ENCODE data around the gene RBM33. TPM values are rescaled to one million over a fixed set of nuclear protein-coding genes. Genes with fewer than 3 reads are reported as not detected.

Gene RBM33
- total and polyA plus RNA-seq, 2 of the 8 experiments (the other 6 are each of a cell fraction or from before 2014, with no cell fraction given): 16.5 to 64.6 TPM

DNA sequence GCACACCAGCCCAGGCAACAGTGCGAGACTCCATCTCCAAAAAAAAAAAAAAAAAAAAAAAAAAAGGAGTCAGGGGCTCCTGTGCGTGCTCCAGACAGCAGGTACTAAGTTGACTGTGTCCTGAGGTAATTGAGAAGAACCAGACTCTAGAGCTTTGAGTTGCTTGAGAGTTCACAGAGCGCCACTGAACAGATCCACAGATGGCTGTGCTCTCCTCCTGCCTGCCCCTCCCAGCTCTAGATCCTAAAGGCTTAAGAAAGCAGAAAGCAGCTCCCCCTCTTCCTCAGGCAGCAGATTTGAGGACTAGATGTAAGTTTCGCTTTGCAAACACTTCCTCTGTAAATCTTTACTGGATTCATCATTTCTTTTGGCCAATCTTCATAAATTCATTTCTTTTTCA lies 129.1 kb downstream of the RBM33 start (continued):
- TF ChIP-seq EGR1 (IDR thresholded peaks at IDR 0.05; ENCODE audit: borderline replicate concordance, low read depth, low read length): no peak
